ENCODE measurements around the gene UTP25.
A peak's percentile ranks its signal among the peaks of the same experiment; 100 is the strongest.

The UTP25 gene

GRCh38 chr1:209850342-209850979, 22.7 kb downstream of the UTP25 start:
- H3K27me3 Mint-ChIP-seq: no peaks in the 10 kb centered on the region
- H3K4me3 Mint-ChIP-seq: no peak overlapping the region
- DNase-seq: no peak
- H3K4me1 Mint-ChIP-seq: peaks cover 21% of the 10 kb centered on the region
- ATAC-seq: no peak
- H3K9me3 Mint-ChIP-seq: no peaks in the 10 kb centered on the region
- H3K27ac Mint-ChIP-seq: peak overlapping the region in 1 of 2 donors; percentile 21

DNA sequence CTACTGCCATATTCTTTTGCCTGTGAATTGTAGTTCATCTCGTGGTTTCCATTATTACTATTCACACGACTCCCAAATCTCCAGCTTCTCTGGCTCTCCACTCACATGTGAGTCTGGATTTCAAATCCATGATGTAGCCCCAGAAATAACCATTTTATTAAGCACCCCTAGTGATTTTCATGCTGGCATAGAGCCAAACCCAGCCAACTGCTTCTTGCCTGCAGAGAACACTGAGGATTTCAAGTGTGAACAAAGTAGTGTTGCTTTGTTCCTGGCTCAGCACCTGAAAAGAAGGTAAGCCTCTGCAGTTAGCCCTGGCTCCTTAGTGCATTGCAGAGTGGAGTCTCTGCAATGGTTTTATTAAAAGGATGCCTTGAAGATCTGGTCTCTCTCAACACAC, 25.9 kb downstream of the UTP25 start:
- Mint-ChIP-seq H3K4me1 (peaks cover 14% of the 10 kb centered on the region), H3K4me3 (no peak overlapping the region), H3K27me3 (no peaks in the 10 kb centered on the region), H3K27ac (no peak overlapping the region), H3K9me3 (no peaks in the 10 kb centered on the region)
- no peak for ATAC-seq
- no peak for DNase-seq

DNA sequence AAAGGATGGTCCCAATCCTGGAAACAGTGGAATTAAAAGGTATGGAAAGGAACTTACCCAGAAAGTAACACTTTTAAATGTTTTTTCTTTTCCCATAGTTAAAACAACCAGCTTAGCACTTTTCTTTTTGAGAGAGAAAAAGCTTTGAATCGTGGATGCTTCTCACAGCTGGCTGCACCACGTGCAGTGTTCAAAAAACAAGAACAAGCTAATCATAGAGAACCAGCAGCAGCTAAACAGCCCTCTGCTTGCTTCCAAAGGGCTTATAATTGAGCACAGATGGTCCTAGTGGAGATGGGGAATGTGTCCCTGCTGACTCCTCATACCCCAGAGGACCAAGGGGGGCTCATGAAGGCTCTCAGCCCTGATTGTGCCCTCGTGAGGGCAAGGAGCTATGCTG, 26.4 kb downstream of the UTP25 start:
- ATAC-seq (no peak), DNase-seq (no peak)
- no peaks in the 10 kb centered on the region for H3K27me3 Mint-ChIP-seq
- no peaks in the 10 kb centered on the region for H3K9me3 Mint-ChIP-seq
- H3K4me3 Mint-ChIP-seq: no peak overlapping the region
- H3K27ac Mint-ChIP-seq: no peak overlapping the region
- H3K4me1 Mint-ChIP-seq: peaks cover 14% of the 10 kb centered on the region

DNA sequence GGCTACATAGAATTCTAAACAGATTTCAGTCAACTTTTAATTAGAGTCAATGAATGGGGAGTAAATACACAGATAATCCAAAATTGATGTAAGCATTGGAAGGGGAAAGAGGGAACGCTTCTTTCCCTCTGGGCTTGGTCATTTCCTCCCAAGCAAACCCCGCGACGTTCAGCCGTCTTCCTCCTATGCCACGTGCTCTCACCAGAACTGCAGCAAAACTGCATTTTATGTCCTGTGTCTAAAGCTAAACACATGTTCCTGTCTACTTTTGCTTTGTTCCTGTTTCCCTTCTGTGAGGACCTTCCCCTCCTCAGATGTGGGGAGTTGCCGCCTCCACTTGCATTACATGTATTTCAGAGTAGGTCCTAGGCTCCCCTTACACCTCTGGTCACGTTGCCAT, 27.2 kb downstream of the UTP25 start:
- Mint-ChIP-seq H3K9me3 (no peaks in the 10 kb centered on the region), H3K27me3 (no peaks in the 10 kb centered on the region), H3K27ac (no peak overlapping the region), H3K4me1 (peaks cover 12% of the 10 kb centered on the region), H3K4me3 (no peak overlapping the region)
- DNase-seq (no peak), ATAC-seq (no peak)

DNA sequence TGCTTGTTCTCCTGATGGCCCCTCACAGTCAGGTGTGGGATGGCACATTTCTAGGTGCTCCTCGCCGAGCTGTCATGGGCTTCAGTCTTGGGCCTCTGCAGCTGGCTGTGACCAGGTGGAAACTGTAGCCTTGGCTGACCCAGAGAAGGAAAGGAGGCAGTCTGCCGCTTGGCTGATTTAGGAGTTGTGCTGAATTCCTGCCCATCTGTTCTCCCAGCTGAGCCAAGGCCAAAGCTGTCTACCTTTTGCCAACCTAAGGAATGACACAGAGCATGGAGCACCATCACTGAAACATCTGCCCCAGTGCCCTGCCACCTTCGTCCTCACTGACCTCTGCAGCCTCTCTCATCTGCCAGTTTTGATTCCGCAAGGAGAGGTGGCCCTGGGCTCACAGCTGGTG, 27.9 kb downstream of the UTP25 start:
- H3K4me3 Mint-ChIP-seq: no peak overlapping the region
- DNase-seq (no peak), ATAC-seq (no peak)
- peaks cover 7% of the 10 kb centered on the region for H3K4me1 Mint-ChIP-seq
- peaks cover under 1% of the 10 kb centered on the region for H3K27me3 Mint-ChIP-seq
- no peaks in the 10 kb centered on the region for H3K9me3 Mint-ChIP-seq
- H3K27ac Mint-ChIP-seq: peak overlapping the region in 1 of 2 donors; percentile 42

- Mint-ChIP-seq H3K4me3 (no peak overlapping the region), H3K27ac (no peak overlapping the region), H3K9me3 (no peaks in the 10 kb centered on the region), H3K4me1 (peaks cover 7% of the 10 kb centered on the region), H3K27me3 (peaks cover 23% of the 10 kb centered on the region)
- ATAC-seq (peak; percentile 34), DNase-seq (no peak)
Observed at GRCh38 chr1:209858561-209859103, 30.9 kb downstream of the UTP25 start.

DNA sequence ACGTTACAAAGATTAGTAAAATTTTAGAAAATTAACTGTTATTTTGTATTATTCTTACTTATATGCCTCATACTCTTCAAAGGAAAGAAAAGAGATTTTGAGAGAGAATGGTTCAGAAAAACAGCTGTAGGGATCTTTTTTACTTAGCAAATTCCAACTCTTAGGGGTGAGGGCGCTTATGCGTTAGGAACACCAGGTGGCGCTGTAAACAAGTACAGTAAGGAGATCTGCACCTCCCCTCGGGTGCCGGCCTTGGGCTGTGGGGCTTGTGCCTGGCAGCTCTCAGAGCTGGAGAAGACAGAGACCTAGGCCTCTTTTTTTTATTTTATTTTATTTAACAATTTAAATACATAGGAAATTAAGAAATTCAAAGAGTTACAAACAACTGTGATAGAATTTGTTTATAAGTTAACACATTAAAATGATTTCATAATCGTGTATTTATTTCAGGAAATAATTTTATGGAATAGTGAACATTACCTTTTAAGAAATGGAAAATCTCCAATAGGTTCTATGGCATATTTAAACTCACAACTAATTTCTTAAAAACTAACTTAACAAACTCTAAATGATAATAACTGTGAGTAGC, 32.6 kb downstream of the UTP25 start:
- Mint-ChIP-seq H3K9me3 (no peaks in the 10 kb centered on the region), H3K27me3 (peaks cover 26% of the 10 kb centered on the region), H3K27ac (no peak overlapping the region), H3K4me1 (no peaks in the 10 kb centered on the region), H3K4me3 (no peak overlapping the region)
- ATAC-seq (peak; percentile 88), DNase-seq (peak; percentile 63 to 66)

DNA sequence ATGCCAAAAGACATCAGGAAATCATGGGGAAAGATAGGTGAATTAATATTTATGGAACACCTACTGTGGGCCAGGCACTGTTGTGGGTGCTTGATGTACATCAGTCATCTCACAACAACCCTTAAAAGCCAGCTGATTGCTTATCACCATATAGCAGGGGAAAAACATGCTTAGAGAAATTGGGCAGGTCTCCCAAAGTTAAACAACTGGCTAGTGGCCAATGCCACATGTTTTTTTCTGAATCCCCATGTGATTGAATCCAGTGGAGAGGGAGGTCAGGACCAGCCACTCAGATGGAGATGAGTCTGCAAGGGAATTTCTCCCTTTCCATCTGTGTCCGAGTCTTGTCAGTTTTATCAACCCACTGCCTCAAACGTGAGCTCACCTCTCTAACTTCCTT, 33.5 kb downstream of the UTP25 start:
- H3K9me3 Mint-ChIP-seq: no peaks in the 10 kb centered on the region
- H3K27ac Mint-ChIP-seq: peak overlapping the region in 1 of 2 donors; percentile 22
- peaks cover 26% of the 10 kb centered on the region for H3K27me3 Mint-ChIP-seq
- ATAC-seq (no peak), DNase-seq (no peak)
- H3K4me1 Mint-ChIP-seq: peaks cover 4% of the 10 kb centered on the region
- no peak overlapping the region for H3K4me3 Mint-ChIP-seq

DNA sequence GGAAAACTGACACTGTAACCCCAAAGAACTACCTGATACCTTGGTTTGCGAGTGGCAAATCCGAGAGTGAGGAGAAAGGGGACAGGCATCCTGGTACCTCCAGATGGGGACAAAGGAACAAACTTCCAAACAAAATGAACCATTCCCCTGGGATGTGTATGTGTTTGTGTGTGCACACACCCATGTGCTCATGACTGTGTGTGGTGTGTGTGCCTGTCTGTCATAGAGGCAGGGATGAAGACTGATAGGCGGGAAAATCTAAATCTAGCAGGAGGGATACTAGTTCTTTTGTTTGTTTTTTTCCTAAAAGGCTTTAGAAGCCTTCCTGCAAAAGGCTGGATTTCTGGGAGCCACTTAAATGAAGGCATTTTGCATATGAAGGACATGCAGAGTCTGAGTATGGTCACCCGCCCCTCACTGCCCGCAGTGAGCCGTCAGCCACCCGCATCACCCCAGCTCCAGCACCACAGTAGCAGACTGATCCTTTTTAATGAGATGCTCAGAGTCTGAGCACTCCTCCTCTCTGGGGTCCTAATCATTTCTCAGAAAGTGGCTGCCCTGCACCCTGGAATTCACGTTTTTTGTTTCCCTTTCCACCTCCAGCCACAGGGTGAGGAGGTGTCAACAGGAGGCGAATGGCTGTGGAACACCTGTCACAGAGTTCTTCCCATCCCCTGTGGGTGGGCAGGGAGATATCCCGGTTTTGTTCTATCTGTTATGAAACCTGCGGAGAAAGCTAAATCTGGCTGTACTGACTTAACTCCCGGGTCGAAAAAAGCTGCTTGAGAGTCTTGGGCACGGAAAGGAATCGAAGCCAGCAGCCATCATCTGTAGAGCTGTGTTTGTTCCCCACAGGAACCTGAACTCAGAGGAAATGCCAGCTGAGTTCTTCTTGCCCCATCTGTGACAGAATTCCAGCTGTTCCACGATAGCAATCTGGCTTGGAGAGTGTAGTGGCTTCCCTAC, 34.9 kb downstream of the UTP25 start:
- H3K27me3 Mint-ChIP-seq: peaks cover 26% of the 10 kb centered on the region
- no peaks in the 10 kb centered on the region for H3K9me3 Mint-ChIP-seq
- peaks cover 5% of the 10 kb centered on the region for H3K4me1 Mint-ChIP-seq
- ATAC-seq: no peak
- no peak overlapping the region for H3K4me3 Mint-ChIP-seq
- no peak overlapping the region for H3K27ac Mint-ChIP-seq
- DNase-seq: no peak

DNA sequence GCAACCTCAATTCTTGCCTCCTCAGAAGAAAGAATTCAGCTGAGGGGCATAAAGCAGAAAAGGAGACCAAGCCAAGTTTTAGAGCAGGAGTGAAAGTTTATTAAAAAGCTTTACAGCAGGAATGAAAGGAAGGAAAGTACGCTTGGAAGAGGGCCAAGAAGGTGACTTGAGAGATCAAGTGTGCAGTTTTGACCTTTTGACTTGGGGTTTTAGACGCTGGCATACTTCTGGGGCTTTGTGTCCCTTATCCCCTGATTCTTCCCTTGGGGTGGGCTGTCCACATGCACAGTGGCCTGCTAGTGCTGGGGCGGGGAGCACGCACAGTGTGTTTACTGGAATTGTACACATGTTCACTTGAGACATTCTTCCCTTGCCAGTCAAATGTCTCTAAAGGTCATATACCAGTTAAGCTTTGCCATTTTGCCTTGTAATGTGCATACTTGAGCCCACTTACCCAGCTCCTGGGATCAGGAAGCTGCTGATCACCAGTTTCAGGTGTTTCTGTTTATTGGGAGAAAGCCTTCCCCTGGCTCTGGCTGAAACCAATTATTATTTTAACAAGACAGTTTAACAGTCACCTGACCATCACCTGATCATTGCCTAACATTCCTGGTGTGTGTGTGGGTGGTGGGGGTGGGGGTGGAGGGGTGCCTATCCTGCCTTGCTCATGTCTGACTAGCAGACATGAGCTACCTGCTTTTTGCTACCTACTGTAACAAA, 36.2 kb downstream of the UTP25 start:
- H3K27ac Mint-ChIP-seq: no peak overlapping the region
- DNase-seq: no peak
- ATAC-seq: no peak
- H3K27me3 Mint-ChIP-seq: peaks cover 26% of the 10 kb centered on the region
- peaks cover 5% of the 10 kb centered on the region for H3K4me1 Mint-ChIP-seq
- peaks cover 0 to 7% of the 10 kb centered on the region in 2 donors for H3K9me3 Mint-ChIP-seq
- H3K4me3 Mint-ChIP-seq: no peak overlapping the region

- Mint-ChIP-seq H3K4me3 (no peak overlapping the region), H3K4me1 (peaks cover 5% of the 10 kb centered on the region), H3K27me3 (peaks cover 20% of the 10 kb centered on the region), H3K27ac (no peak overlapping the region), H3K9me3 (peaks cover 0 to 7% of the 10 kb centered on the region in 2 donors)
- DNase-seq (no peak), ATAC-seq (no peak)
Observed at GRCh38 chr1:209866201-209866600, 38.4 kb downstream of the UTP25 start.

- Mint-ChIP-seq H3K4me3 (no peak overlapping the region), H3K9me3 (peaks cover 0 to 7% of the 10 kb centered on the region in 2 donors), H3K27me3 (peaks cover 10% of the 10 kb centered on the region), H3K4me1 (peaks cover 5% of the 10 kb centered on the region), H3K27ac (peak overlapping the region in 1 of 2 donors; percentile 2)
- DNase-seq (no peak), ATAC-seq (no peak)
Observed at GRCh38 chr1:209869291-209870149, 41.7 kb downstream of the UTP25 start.

DNA sequence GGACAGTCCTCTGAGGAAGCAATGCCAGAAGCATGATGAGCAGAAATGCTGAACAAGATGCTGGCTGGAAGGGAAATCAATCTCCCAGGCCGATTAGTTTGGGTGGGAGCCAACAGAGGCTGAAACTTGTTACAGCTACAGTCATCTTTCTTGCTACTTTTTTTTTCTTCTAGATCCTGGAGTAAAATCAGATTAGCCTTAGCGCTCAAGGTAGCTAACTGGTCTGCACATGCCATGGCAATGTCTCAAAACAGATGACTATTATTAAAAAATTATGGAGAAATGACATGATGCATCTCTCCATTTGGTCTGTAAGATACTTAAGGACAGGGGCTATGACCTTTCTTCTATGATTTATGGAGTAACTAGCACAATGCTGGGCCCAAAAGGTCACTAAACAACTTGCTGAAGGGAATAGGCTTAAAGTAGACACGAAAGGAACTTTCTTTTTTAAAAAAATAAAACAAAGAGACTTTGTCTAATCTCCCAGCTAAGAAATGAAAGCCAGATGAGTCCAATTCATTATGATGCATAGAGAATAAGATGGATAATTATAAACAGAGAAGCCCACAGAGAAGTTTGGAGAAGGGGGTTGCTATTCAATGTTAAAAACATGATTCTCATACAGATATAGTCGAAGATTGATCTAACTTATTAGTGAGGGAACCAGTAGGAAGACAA, 42.5 kb downstream of the UTP25 start:
- peaks cover 10% of the 10 kb centered on the region for H3K27me3 Mint-ChIP-seq
- H3K9me3 Mint-ChIP-seq: peaks cover 0 to 7% of the 10 kb centered on the region in 2 donors
- peaks cover 5% of the 10 kb centered on the region for H3K4me1 Mint-ChIP-seq
- no peak for DNase-seq
- ATAC-seq: no peak
- H3K4me3 Mint-ChIP-seq: no peak overlapping the region
- H3K27ac Mint-ChIP-seq: no peak overlapping the region

GRCh38 chr1:209871006-209871405, 43.2 kb downstream of the UTP25 start:
- ATAC-seq (no peak), DNase-seq (no peak)
- H3K27me3 Mint-ChIP-seq: peaks cover 10% of the 10 kb centered on the region

More at GRCh38 chr1:209871006-209871405, 43.2 kb downstream of the UTP25 start:
- Mint-ChIP-seq H3K9me3 (peaks cover 0 to 7% of the 10 kb centered on the region in 2 donors), H3K4me3 (no peak overlapping the region), H3K4me1 (peaks cover 3% of the 10 kb centered on the region), H3K27ac (no peak overlapping the region)
